Activated effector memory CD4-positive, alpha-beta T cell treated with Interleukin-2 at 50 U/mL for 16 hours (primary cell): ENCODE results near the gene OR5D18.
"Not testable (repeated sequence)": the region's sequence is repeated elsewhere in the genome, so short reads cannot be mapped to it uniquely, and the experiment has no call there.

Experiments
- DNase-seq: peaks from one replicate; pipeline ENCODE4 v3.0.0-alpha.2; 2020

Gene OR5D18

GRCh38 chr11:55819330-55819729 lies at the start of gene OR5D18:
TSS of gene OR5D18 (plus strand) at chr11:55819630. CDS start at chr11:55819630, 0 bp downstream.
- no peak for DNase-seq

- no peak for DNase-seq
Measured at GRCh38 chr11:55773138-55773537, 46.3 kb upstream of the OR5D18 start, which contains the start of gene OR5D13. TSS of gene OR5D13 (plus strand) at chr11:55773438. CDS start at chr11:55773438, 0 bp downstream.

GRCh38 chr11:55791606-55792005 lies 27.8 kb upstream of the OR5D18 start:
- no peak for DNase-seq

GRCh38 chr11:55793321-55793720 lies 26.1 kb upstream of the OR5D18 start:
- DNase-seq = no peak

GRCh38 chr11:55795256-55795655 lies 24.2 kb upstream of the OR5D18 start, which contains the start of gene OR5D14:
TSS of gene OR5D14 (plus strand) at chr11:55795556. CDS start at chr11:55795556, 0 bp downstream.
- DNase-seq = no peak

- DNase-seq = no peak
Measured at GRCh38 chr11:55806248-55806647, 13.2 kb upstream of the OR5D18 start.

- DNase-seq = no peak
Measured at GRCh38 chr11:55811067-55811466, 8.4 kb upstream of the OR5D18 start, which contains the start of gene OR5L1. TSS of gene OR5L1 (plus strand) at chr11:55811367. CDS start at chr11:55811467, 100 bp downstream.

- DNase-seq = no peak
Measured at GRCh38 chr11:55826919-55827318, 7.5 kb downstream of the OR5D18 start, which contains the start of gene OR5L2. TSS of gene OR5L2 (plus strand) at chr11:55827219. CDS start at chr11:55827219, 0 bp downstream.

GRCh38 chr11:55838452-55838851 lies 19.0 kb downstream of the OR5D18 start, which contains the start of gene OR5D16:
TSS of gene OR5D16 (plus strand) at chr11:55838752. CDS start at chr11:55838752, 0 bp downstream.
- no peak for DNase-seq

- no peak for DNase-seq
Measured at GRCh38 chr11:55847453-55847852, 28.0 kb downstream of the OR5D18 start.

- no peak for DNase-seq
Measured at GRCh38 chr11:55849037-55849436, 29.6 kb downstream of the OR5D18 start.

GRCh38 chr11:55852141-55852540 lies 32.7 kb downstream of the OR5D18 start:
- DNase-seq = no peak

- DNase-seq = no peak
Measured at GRCh38 chr11:55854704-55855103, 35.3 kb downstream of the OR5D18 start.

- not testable (repeated sequence) for DNase-seq
Measured at GRCh38 chr11:55867354-55867753, 47.9 kb downstream of the OR5D18 start.
